SK-N-SH treated with all-trans-retinoic acid at 6 μM for 48 hours (cell line): ENCODE data around the gene PTTG1IP.

Experiments used
- OSR1 ChIP-seq: fragments of 250-450 bp; sonication (Bioruptor Pico); IDR thresholded peaks from 2 replicates; pipeline ENCODE4 v1.8.0; 2022; ENCODE audit warnings: moderate library complexity, mild to moderate bottlenecking, inconsistent platforms
- ZNF565 ChIP-seq: fragments of 450-650 bp; formaldehyde crosslinking; conservative IDR thresholded peaks from 2 replicates; pipeline ENCODE4 v1.5.0; 2020; ENCODE audit warnings: low read depth, mild to moderate bottlenecking, moderate library complexity
- ZNF8 ChIP-seq: fragments of 450-650 bp; formaldehyde crosslinking; IDR thresholded peaks from 2 replicates; pipeline ENCODE4 v1.5.0; 2020; ENCODE audit warnings: mild to moderate bottlenecking, moderate library complexity
- TF ChIP-seq, protein P1 (sequence below): fragments of 250-450 bp; sonication (Bioruptor Pico); IDR thresholded peaks from 2 replicates; pipeline ENCODE4 v1.8.0; 2020; ENCODE audit warnings: mild to moderate bottlenecking, moderate library complexity, borderline replicate concordance
- TF ChIP-seq, protein P2 (sequence below): fragments of 250-450 bp; sonication (Bioruptor Pico); IDR thresholded peaks from 2 replicates; pipeline ENCODE4 v1.5.1; 2020; ENCODE audit warnings: low read depth, mild to moderate bottlenecking, moderate library complexity

DNA sequence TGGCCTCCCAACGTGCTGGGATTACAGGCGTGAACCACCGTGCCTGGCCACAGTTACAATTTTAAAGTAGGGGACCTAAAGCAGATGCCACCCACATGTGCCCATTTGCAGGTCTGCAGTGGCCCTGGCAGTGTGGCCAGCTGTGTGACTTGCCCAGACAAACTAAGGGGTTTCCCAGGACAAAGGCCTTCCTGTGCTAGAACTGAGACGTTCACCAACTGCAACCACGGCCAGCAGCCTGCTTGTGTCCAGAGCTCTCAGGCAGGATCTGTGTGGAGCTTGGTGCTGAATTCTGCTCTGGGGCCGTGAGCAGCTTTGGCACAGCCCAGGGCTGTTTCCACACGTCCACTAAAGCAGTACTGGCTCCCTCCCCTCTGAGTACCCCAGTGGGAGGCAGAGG is 10.6 kb upstream of the PTTG1IP start:
- TF ChIP-seq OSR1 (no peak), ZNF8 (CRISPR knock-in tag) (no peak), ZNF565 (no peak)
- TF ChIP-seq, protein P1, sequence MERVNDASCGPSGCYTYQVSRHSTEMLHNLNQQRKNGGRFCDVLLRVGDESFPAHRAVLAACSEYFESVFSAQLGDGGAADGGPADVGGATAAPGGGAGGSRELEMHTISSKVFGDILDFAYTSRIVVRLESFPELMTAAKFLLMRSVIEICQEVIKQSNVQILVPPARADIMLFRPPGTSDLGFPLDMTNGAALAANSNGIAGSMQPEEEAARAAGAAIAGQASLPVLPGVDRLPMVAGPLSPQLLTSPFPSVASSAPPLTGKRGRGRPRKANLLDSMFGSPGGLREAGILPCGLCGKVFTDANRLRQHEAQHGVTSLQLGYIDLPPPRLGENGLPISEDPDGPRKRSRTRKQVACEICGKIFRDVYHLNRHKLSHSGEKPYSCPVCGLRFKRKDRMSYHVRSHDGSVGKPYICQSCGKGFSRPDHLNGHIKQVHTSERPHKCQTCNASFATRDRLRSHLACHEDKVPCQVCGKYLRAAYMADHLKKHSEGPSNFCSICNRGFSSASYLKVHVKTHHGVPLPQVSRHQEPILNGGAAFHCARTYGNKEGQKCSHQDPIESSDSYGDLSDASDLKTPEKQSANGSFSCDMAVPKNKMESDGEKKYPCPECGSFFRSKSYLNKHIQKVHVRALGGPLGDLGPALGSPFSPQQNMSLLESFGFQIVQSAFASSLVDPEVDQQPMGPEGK, result no peak
- TF ChIP-seq, protein P2, sequence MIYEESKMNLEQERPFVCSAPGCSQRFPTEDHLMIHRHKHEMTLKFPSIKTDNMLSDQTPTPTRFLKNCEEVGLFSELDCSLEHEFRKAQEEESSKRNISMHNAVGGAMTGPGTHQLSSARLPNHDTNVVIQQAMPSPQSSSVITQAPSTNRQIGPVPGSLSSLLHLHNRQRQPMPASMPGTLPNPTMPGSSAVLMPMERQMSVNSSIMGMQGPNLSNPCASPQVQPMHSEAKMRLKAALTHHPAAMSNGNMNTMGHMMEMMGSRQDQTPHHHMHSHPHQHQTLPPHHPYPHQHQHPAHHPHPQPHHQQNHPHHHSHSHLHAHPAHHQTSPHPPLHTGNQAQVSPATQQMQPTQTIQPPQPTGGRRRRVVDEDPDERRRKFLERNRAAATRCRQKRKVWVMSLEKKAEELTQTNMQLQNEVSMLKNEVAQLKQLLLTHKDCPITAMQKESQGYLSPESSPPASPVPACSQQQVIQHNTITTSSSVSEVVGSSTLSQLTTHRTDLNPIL (CRISPR knock-in tag), result no peak
